Fibroblast of lung (primary cell): ENCODE results near the gene NIF3L1. TPM values are rescaled to one million over a fixed set of nuclear protein-coding genes. Genes with fewer than 3 reads are reported as not detected.

Source experiments
- DNase-seq, 2 donors: peaks; one replicate each; pipeline versions ENCODE4 v3.0.0 to v3.0.0-alpha.2; 2010; ENCODE audit warnings: low read depth in 2 of 2
- H2AFZ ChIP-seq: 2 replicates; pipeline ENCODE4 v1.5.1; 2012; ENCODE audit warnings: low read length, control low read depth, inconsistent platforms
- H3K27ac ChIP-seq: 2 replicates; pipeline ENCODE4 v1.5.1; 2011; ENCODE audit warnings: low read length, control low read depth; ENCODE audit not compliant: insufficient read depth
- H3K27me3 ChIP-seq: 2 replicates; pipeline ENCODE4 v1.5.1; 2011; ENCODE audit warnings: mild to moderate bottlenecking, low read length; ENCODE audit not compliant: control insufficient read depth, insufficient read depth
- H3K36me3 ChIP-seq: 2 replicates; pipeline ENCODE4 v1.5.1; 2011; ENCODE audit warnings: low read length; ENCODE audit not compliant: control insufficient read depth, insufficient read depth
- H3K4me1 ChIP-seq: 2 replicates; pipeline ENCODE4 v1.5.1; 2011; ENCODE audit warnings: low read length; ENCODE audit not compliant: control insufficient read depth, insufficient read depth; ENCODE audit errors: extremely low read depth
- H3K4me2 ChIP-seq: 2 replicates; pipeline ENCODE4 v1.5.1; 2011; ENCODE audit warnings: low read length, control low read depth; ENCODE audit not compliant: insufficient read depth; ENCODE audit errors: extremely low read depth
- H3K4me3 ChIP-seq, 4 experiments: fragments of 200-600 bp in 1 of 4; sonication (generic) in 1 of 4; replicated peaks in 1 of 4; 2 replicates each; pipeline ENCODE4 v1.5.1; 2011 to 2016; ENCODE audit warnings: low read length in 4 of 4, low read depth in 3 of 4, mild to moderate bottlenecking in 3 of 4, control low read depth in 2 of 4, inconsistent platforms in 1 of 4, mixed read lengths in 1 of 4; ENCODE audit not compliant: insufficient read depth in 1 of 4; ENCODE audit errors: control extremely low read depth in 1 of 4
- H3K79me2 ChIP-seq: 2 replicates; pipeline ENCODE4 v1.5.1; 2012; ENCODE audit warnings: mild to moderate bottlenecking, low read length, inconsistent platforms; ENCODE audit not compliant: control insufficient read depth, insufficient read depth
- H3K9ac ChIP-seq: 2 replicates; pipeline ENCODE4 v1.5.1; 2011; ENCODE audit warnings: mild to moderate bottlenecking, low read length, control low read depth; ENCODE audit not compliant: insufficient read depth
- H3K9me3 ChIP-seq: 2 replicates; pipeline ENCODE4 v1.5.1; 2012; ENCODE audit warnings: low read depth, low read length; ENCODE audit not compliant: control insufficient read depth, insufficient read depth
- H4K20me1 ChIP-seq: 2 replicates; pipeline ENCODE4 v1.5.1; 2011; ENCODE audit warnings: low read length; ENCODE audit not compliant: control insufficient read depth, insufficient read depth; ENCODE audit errors: extremely low read depth
- CTCF ChIP-seq, 2 donors: IDR thresholded peaks in 1 of 2; conservative IDR thresholded peaks in 1 of 2; 1 replicate in 1 of 2; 2 replicates in 1 of 2; pipeline ENCODE4 v1.5.1; 2011 to 2012; ENCODE audit warnings: low read length in 2 of 2, control low read depth in 1 of 2, inconsistent platforms in 1 of 2, low read depth in 1 of 2, mild to moderate bottlenecking in 1 of 2
- EZH2 ChIP-seq: IDR thresholded peaks from 2 replicates; pipeline ENCODE4 v1.5.1; 2012; ENCODE audit warnings: low read length, control low read depth, mild to moderate bottlenecking; ENCODE audit errors: missing control alignments
- polyA plus RNA-seq, 2 donors: library from polyadenylated mRNA; depleted of rRNA in 1 of 2; stranded (reverse) in 1 of 2; unstranded in 1 of 2; fragments of >200 nt; gene quantifications; 2 replicates each; pipeline ENCODE4 v1.2.1, GENCODE V29; 2011 to 2012; ENCODE audit warnings: missing spikeins in 1 of 2
- total RNA-seq: library from RNA; depleted of rRNA; stranded (reverse); fragments of >200 nt; gene quantifications from 2 replicates; pipeline ENCODE4 v1.2.1, GENCODE V29; 2014

The NIF3L1 gene
- total and polyA plus RNA-seq, 2 donors (not counting 1 experiment from before 2014, with no cell fraction given): 21.0 to 40.7 TPM

- Histone ChIP-seq H3K36me3 (peaks cover 6% of the 10 kb centered on the region), H3K9me3 (no peaks in the 10 kb centered on the region), H3K4me2 (no peak overlapping the region), H2AFZ (no peak overlapping the region), H3K9ac (no peak overlapping the region), H3K27me3 (no peaks in the 10 kb centered on the region), H4K20me1 (no peaks in the 10 kb centered on the region), H3K79me2 (no peaks in the 10 kb centered on the region), H3K27ac (no peak overlapping the region), H3K4me1 (no peaks in the 10 kb centered on the region), H3K4me3 (no peak overlapping the region)
- TF ChIP-seq CTCF (conservative IDR thresholded peaks at IDR 0.05 in 1 of 2, IDR thresholded peaks at IDR 0.05 in 1 of 2; ENCODE audit: low read depth in 1 of 2, low read length in 2 of 2): no peak
- no peak for TF ChIP-seq EZH2
- DNase-seq: peak in 1 of 2 donors; percentile 38
These were observed 41.9 kb downstream of the NIF3L1 start for GRCh38 chr2:200930947-200931626.

DNA sequence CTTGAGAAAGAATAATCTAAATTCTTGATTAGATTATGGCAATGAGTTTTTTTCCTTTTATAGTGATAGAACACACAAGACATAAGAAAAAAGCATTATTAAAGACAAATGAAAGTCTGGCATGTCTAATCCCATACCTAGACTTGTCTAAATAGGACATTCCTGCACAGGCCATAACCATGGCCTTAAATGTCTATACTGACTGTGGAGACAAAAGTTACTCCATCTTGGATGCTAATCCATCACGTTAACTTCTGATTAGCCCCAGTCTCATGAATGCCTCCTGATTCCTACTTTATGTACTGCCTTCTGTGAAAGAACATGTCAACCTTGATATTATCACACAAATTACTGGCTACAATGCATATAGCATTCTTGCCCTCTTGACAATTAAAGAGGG, 50.7 kb downstream of the NIF3L1 start:
- TF ChIP-seq EZH2 (no peak), CTCF (conservative IDR thresholded peaks at IDR 0.05 in 1 of 2, IDR thresholded peaks at IDR 0.05 in 1 of 2; ENCODE audit: low read depth in 1 of 2, low read length in 2 of 2) (no peak)
- no peaks in the 10 kb centered on the region for H4K20me1 ChIP-seq
- no peaks in the 10 kb centered on the region for H3K79me2 ChIP-seq
- no peaks in the 10 kb centered on the region for H3K9me3 ChIP-seq
- no peak overlapping the region for H3K27ac ChIP-seq
- no peak overlapping the region for H3K4me3 ChIP-seq
- no peak for DNase-seq
- H2AFZ ChIP-seq: no peak overlapping the region
- H3K9ac ChIP-seq: no peak overlapping the region
- no peaks in the 10 kb centered on the region for H3K27me3 ChIP-seq
- peaks cover 2% of the 10 kb centered on the region for H3K36me3 ChIP-seq
- no peak overlapping the region for H3K4me2 ChIP-seq
- H3K4me1 ChIP-seq: no peaks in the 10 kb centered on the region

- Histone ChIP-seq H3K4me3 (no peak overlapping the region), H2AFZ (no peak overlapping the region), H3K4me1 (no peaks in the 10 kb centered on the region), H4K20me1 (no peaks in the 10 kb centered on the region), H3K9me3 (no peaks in the 10 kb centered on the region), H3K27me3 (no peaks in the 10 kb centered on the region), H3K79me2 (no peaks in the 10 kb centered on the region), H3K9ac (no peak overlapping the region), H3K27ac (no peak overlapping the region), H3K4me2 (no peak overlapping the region), H3K36me3 (no peaks in the 10 kb centered on the region)
- TF ChIP-seq CTCF (conservative IDR thresholded peaks at IDR 0.05 in 1 of 2, IDR thresholded peaks at IDR 0.05 in 1 of 2; ENCODE audit: low read depth in 1 of 2, low read length in 2 of 2) (no peak), EZH2 (no peak)
- DNase-seq: peak in 1 of 2 donors; percentile 13
These were observed 54.4 kb downstream of the NIF3L1 start for GRCh38 chr2:200943527-200944105.
